M059J (cell line): ENCODE measurements around the gene PTPRN2. TPM values are rescaled to one million over a fixed set of nuclear protein-coding genes. Genes with fewer than 3 reads are reported as not detected.
A peak's percentile ranks its signal among the peaks of the same experiment; 100 is the strongest.

Experiments used
- DNase-seq: peaks from one replicate; pipeline ENCODE4 v3.0.0-alpha.2; 2012; ENCODE audit warnings: low read depth
- total RNA-seq: library from RNA; depleted of rRNA; stranded (reverse); fragments of >200 nt; shearing (Covaris generic); gene quantifications from 2 replicates; pipeline ENCODE4 v1.2.3, GENCODE V29; 2014

Gene PTPRN2
- total RNA-seq, 1 experiment from 2014 or later = 2.3 TPM

DNA sequence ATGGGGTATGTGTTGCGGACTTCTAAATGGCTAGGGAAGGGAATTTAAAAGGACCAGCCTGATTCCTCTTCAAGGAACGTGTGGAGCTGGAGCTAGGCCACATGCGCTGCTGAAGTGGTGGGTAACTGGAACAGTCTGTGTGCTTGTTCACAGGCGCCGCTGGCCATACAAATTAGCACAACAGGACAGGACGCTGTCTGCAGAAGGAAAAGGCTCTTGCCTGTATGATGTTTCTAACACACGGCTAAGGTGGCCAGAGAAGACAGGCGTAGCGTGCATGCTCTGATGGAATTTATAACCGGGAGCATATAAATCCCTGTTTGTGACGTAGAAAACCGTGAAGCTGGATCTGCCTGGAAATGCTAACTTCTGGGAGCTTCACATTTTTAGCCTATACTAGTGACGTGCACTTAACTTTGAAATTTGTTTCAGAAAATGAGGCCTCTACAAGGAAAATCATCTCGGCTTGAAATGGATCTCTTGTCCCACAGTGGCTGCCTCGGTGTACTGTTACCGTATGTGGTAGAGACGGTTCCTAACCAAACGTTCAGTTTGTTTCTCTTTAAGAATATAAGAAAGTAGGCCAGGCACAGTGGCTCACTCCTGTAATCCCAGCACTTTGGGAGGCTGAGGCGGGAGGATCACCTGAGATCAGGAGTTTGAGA is 569.4 kb downstream of the PTPRN2 start:
- DNase-seq = no peak

DNA sequence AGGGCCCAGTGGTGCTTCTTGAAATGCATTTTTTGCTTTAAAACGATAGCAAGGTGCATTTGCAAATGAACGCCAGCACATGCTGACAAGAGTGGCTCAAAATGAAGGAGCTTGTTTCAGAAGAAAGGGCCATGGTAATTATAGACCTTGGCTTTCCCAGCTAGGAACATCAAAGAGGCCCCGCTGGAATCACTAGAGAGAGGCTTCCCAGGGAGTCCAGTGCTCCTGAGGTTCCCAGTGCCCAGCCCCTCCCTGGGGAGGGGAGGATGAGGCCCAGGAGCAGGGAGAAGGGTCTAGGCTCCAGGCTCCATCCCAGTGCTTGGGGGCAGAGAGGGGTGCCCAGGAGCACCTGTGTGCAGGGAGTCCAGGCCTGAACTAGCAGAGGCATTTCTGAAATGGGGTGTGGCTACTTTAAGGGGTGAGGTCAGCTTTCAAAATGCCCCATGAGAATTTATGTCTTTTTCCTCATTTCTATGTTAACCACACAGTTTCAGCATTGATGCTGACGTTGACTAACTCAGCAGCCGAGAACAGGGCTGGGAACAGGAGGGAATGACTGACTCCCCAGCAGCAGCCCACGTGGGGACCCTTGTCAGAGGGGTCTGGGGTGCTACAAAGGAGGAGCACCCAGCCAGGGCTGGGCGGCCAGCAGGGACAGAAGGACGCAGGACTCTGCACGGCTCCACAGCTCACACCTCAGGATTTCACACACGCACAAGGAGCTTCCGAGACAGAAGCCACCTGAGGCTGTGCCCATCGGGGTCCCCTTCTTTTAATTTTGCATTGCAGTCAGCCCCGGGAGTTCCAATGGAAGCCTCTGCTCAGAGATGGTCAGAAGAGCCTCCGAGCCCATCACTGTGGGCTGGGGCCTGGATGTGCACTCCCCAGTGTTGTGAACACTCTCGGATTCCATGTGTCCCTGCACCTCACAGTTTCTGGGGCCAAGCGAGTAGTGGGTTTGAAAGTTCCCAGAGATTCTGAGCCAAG is 570.2 kb downstream of the PTPRN2 start:
- no peak for DNase-seq

GRCh38 chr7:158016180-158017097 is 571.2 kb downstream of the PTPRN2 start:
- peak; percentile 15 for DNase-seq

DNA sequence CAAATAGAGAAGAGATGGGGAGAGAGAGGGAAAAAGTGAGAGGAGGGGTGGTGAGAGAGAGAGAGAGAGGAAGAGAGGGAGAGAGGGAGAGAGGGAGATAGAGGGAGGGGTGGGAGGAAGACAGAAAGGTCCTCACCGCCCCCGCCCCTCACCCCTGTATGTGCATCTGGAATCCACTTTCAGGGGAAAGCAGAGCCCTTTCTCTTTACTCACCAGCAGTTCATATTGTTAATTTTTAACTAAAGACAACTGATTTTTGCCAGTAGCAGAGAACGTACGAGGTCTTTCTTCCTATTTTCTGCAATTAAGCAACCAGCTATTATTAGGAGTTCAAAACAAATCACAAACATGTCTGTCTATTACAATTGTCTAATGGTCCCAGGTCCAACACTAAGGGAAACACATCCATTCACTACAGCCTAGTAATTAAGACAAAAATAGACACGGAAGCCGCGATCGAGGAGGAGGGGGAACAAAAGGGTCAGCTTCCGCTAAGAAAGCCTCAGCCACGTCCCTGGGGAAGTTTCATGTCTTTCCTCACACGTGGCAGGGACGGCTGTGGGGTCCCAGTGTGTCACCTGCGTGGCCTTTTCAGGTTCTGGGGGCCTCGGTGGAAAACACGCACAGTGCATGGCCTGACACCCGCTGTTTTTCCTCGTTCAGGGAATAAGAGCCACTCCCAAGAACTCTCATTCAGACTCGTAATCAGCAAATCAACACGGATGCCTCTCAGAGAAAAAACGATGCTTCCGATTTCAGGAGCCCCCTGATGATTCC is 572.0 kb downstream of the PTPRN2 start:
- DNase-seq = no peak

DNA sequence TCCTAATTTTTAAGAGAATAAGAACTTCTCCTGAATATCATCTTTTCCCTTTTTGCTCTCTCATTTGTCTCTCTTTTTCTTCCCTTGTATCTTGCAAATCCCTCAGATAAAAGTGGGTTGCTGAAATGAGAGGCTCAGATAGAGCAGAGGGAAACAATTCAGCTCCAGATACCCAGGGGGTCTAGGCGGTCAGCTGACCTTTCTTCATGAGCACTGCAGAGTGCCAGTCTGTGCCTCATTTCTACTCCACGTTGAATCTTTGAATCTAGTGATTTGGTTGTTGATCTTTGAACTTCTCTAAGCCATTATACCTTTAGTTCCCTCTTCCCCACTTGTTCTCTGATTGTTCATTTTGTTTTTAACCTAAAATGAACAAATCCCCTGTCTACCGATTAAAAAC is 572.6 kb downstream of the PTPRN2 start:
- DNase-seq = no peak

DNA sequence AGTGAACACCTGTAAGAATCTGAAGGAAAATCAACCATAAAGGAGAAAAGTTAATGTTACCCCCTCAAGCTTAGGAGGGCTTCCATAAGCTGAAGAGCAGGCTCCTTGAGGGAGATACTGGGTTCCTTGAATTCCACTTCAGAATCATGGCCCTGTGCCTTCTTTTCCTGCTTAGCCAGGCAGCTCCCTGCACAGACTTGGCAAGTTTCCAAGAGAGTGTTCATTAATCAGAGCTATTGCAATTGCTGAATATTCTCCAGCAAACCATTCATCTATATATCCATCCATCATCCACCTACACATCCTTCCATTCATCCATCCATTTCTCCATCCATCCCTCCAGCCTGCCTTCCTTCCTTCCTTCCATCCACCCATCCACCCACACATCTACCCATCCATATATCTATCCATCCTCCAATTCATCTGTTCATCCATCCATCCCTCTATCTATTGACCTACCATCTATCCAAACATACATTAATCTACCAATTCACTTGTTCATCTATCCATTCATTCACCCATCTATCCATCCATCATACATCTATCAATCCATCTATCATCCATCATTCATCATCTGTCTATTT is 574.4 kb downstream of the PTPRN2 start:
- no peak for DNase-seq

GRCh38 chr7:158011941-158012340 is 575.7 kb downstream of the PTPRN2 start:
- DNase-seq = no peak

GRCh38 chr7:158010961-158011693 is 576.5 kb downstream of the PTPRN2 start:
- DNase-seq = peak; percentile 24

- DNase-seq = no peak
Observed at GRCh38 chr7:158009886-158010285, 577.7 kb downstream of the PTPRN2 start.

- no peak for DNase-seq
Observed at GRCh38 chr7:158008267-158008666, 579.4 kb downstream of the PTPRN2 start.

- DNase-seq = no peak
Observed at GRCh38 chr7:158007697-158008257, 579.8 kb downstream of the PTPRN2 start.

DNA sequence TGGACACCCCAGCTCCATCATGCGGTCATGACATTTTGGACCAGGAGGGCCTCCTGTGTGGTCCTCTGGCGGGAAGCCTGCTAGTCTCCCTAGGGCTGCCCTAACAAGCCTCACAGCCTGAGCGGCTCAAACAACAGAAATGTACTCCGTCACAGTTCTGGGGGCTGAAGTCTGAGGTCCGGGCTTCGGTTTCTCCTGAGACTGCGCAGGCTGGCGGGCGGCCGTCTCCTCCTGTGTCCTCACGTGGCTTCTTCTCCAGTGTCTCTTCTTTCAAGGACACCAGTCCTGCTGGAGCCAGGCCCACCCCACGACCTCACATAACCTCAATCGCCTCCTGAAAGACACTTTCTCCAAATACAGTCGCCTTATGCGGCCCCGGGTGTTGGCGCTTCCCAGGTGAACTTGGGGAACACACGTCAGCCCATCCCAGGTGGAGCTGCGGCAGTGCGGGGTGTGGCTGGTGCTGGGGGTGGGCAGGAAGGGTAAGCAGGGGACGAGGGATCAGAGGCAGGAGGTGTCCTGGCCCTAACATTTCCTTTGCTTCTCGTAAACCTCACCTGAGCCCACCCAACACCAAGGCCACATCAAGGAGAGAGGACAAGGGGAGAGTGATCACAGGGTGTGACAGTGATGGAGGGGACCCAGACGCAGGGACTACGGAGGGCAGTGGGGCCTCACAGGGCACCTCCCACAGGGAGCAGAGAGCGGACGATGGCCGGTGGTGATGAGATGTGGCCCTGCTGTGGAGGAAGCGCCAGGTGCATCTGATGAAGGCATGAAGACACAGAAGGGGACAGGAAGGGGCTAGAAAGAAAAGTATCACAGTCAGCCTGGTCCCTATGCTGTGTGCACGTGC is 580.6 kb downstream of the PTPRN2 start:
- DNase-seq = no peak

DNA sequence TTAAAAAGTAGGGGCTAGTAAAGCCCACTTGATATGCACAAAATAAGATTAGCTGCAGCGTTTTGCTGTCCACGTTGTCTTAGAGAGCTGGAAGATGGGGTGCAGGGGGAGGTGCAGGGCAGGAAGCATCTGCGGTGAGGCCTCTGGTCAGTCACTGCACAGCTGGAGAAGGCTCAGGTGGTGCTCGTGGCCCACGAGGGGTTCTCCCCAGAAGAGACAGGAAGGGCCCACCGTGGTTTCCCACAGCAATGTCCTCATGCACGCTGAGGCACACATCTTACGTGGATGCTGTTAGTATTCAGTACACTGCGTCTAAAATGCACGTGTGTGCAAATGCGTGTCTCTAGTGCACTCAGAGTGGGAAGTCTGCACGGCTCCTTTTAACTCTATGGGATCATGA is 582.1 kb downstream of the PTPRN2 start:
- no peak for DNase-seq

DNA sequence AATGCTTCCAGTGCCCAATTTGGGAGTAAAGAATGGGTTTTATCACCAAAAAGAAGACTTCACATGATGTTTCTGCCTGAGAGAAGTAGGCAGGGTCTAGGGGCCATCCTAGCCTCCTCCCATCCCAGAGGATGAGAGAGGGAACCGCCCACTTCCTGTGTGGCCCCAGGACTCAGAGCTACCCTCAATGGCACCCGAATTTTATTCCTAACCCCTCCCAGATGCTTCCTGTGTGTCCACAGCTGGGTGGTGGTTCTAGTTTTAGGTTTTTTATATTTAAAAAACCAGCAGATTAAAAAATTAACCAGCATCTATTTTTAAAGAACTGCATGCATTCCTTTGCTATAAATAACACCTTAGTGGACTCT is 583.5 kb downstream of the PTPRN2 start:
- DNase-seq = no peak

- DNase-seq = no peak
Observed at GRCh38 chr7:158003441-158004122, 584.0 kb downstream of the PTPRN2 start.

- DNase-seq = no peak
Observed at GRCh38 chr7:158002486-158003080, 585.0 kb downstream of the PTPRN2 start.

GRCh38 chr7:158001621-158002320 is 585.9 kb downstream of the PTPRN2 start:
- peak; percentile 78 for DNase-seq
